Activated CD8-positive, alpha-beta memory T cell treated with anti-CD3 and anti-CD28 coated beads, Interleukin-2, amount 50 U/mL, for 24 hours (primary cell): ENCODE data around the gene BEND5.

Experiments used
- DNase-seq: peaks from one replicate; pipeline ENCODE4 v3.0.0-alpha.2; 2020; ENCODE audit errors: extremely low read depth

BEND5 gene

DNA sequence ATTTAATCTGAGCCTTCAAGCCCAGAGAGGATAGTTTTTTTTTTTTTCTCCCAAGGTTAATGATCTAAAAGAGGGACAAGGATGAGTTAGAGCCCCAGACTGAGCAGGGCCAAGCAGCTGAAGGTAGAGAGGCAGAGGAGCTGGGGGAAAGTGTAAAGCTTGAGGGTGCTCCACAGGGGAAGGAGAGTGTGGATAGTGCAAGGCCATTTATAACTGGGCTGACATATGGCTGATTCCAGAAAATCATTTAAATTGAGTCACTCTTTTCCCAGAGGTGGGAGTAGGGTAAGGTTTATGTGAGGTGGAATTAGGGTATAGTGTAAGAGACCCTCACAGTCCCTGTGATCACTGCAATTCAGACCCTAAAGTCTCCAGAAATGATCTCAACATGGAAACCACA is 55.8 kb downstream of the BEND5 start:
- DNase-seq: no peak

DNA sequence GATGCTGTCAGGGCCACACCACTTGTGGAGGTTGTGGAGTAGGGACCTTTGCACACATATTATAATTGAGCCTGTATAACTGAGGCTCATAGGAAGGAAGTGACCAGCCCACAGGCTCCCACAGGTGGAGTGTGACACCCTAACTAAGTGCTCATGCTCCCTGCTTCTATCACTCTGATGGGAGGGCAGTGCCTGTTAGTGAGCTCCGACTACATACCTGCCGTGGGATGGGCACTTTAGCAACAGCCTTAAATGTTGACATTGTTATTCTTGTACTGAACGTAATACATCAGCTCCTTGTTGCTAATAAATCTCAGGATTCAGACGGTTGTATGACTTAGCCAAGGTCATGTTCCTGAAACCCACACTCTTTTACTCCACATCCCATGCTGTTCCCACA is 58.0 kb downstream of the BEND5 start:
- DNase-seq: no peak

DNA sequence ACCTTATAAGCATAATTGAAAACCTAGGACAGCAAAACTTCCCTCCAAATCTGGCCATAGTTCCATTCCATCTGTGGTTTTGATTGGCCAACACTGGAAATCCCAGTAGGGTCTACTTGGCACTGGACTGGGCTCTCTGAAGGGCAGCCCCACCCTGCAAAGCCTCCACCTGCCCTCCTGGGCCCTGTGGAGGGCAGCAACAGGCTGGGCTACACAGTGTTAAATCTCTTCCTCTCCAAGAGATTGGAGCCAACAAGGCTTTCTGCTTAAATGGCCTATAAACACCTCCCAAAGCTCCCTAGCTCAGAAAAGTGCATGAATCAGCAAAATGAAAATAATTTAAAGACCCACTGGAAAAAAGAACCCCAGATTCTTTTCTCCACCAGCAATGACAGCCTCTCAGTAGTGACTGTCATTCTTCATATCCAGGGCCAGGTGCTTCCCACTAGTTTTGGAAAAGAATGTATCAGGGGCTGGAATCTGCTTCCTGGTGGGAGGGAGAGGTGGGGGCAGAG is 58.5 kb downstream of the BEND5 start:
- DNase-seq: no peak

DNA sequence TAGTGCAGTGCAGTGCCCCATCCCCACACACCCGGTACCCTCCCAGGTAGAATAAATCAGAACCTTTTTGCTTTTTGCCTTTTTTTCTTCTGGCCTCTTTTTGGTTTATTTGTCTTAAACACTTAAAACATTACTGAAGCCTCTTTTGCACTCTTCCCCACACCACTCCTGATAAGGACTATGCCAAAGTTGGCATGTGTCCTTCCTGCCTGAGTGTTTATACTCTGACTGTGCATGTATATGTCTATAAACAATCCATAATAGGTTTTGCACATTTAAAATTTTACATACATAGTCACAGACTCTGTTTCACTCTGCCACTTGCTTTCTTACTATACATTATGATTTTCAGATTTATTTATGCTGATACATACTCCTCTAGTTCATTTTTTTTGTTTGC is 59.6 kb downstream of the BEND5 start:
- DNase-seq: no peak

DNA sequence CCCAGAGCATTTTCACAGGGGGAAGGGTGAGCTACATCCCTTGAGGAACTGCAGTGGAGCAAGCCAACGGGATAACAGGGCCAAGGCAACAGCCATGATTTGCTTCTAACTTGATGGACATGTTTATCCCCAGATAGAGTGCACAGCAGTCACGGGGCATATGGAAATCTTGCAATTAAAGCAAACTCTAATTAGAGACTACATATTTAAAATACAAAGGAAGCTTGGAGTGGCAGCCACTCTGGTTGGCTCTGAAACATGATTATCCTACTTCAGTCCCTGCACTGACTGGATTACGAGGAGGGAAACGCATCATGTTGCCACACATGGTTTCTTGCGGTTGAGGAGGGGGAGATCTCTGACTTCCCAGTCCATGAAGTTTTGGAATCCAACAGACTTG is 60.8 kb downstream of the BEND5 start:
- no peak for DNase-seq

DNA sequence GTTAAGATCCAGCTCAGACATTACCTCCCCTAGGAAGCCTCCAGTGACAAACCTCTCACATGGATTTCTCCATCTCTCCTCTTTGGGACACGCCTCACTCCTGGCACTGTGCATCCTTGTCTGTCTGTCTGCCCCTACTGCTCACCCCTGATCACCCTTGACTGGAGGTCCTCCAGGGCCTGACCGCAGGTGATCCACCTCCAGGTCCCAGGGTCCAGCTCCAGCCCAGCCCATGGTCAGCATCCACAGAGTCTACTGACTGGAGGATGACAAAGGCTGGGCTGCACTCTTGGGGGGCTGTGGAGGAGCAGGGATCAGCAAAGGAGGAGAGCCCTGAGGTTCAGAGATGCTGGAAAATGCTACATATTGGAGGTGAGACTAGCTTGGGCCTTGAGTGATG is 65.8 kb downstream of the BEND5 start:
- no peak for DNase-seq

DNA sequence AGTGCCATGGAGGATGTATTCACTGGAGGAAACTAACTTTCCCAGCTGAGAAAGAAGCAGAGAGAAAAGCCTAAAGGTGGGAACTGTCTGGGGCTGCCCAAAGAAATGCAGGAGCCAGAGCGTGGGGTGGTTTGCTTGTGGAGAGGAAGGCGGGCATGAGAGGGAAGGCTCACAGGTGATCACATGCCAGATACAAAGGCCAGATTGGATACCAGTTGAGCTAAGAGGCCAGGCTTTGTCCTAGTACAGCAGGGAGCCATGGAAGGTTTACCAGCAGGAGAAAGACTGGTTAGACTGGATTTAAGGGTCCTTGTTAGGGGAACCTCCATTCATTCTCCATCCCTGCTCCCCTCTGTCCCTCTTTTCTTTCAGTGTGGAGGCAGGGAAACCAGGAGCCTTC is 66.4 kb downstream of the BEND5 start:
- no peak for DNase-seq

DNA sequence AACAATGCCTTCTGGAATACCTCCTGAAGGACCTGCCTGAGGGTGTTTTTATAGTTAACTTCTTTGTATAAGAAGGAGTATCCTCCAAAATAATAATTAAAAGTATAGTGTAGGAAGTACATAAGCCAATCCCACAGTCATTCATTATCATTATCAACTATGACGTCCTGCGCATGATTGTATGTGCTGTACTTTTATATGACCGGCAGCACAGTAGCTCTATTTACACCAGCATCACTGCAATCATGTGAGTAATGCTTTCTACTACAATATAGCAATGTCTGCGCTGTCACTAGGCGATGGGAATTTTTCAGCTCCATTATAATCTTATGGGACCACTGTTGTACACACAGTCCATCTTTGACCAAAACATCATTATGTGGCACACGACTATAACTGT is 72.0 kb downstream of the BEND5 start:
- DNase-seq: no peak

DNA sequence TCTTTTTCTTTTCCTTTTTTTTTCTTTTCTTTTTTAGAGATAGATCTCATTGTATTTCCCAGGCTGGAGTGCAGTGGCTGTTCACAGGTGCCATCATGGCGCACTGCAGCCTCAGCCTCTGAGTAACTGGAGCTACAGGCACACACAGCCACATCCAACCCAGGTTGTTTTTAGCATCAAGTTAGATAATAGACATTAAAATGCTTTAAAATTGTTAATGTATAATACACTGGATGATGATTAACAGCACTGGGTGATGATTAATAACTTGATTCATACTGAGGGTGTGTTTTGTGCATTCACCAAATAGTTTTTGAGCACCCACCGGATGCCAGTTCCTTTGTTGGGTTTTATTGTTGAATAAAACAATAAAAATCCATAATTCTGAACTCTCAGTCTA is 75.2 kb downstream of the BEND5 start:
- DNase-seq: no peak

DNA sequence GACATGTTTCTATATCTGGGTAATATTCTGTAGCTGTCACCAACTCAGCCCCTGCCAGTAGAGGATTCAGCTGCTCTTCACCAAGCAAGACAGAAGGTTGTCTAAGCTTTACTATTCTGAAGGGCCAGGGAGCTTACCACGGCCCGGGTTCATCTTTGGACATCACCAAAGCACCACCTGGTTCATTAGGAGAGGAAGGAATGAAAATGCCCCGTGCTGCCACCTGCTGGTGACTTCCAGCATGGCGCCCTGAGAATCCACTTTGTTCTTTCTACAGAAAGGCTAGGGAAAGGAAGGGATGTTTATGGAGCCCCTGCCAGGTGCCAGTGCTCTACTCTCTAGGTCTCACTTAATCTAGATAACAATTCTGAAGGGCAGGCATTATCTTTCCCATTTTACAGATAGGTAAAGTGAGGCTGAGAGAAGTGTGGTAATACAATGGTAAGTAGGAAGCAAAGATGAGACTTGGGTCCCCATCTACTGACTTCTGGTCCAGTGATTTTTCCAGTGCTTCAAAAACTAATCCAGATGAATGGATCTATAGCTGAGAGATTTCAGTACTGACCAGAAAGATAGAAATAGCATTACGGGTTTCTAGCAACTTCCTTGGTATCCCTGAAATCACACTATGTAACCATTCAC is 79.5 kb downstream of the BEND5 start:
- peak; percentile 13 for DNase-seq

DNA sequence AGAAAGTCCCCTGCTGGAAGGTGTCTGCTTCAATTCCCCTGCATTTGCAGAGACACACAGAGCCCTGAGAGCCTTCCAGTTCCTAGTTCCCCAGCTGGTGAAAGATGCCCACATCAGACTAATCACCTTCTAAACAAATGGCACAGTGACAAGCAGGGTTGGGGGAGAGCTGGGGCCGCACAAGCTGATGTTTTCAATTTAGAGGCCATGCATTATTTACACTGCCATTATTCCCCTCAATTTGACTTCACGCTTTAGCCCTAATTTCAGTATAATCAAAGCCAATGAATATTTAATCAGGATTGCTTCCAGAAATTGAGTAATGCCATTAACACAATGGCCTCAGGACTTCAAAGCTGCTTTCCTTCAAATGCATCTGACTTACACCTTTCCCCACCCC is 81.5 kb downstream of the BEND5 start:
- DNase-seq: no peak

DNA sequence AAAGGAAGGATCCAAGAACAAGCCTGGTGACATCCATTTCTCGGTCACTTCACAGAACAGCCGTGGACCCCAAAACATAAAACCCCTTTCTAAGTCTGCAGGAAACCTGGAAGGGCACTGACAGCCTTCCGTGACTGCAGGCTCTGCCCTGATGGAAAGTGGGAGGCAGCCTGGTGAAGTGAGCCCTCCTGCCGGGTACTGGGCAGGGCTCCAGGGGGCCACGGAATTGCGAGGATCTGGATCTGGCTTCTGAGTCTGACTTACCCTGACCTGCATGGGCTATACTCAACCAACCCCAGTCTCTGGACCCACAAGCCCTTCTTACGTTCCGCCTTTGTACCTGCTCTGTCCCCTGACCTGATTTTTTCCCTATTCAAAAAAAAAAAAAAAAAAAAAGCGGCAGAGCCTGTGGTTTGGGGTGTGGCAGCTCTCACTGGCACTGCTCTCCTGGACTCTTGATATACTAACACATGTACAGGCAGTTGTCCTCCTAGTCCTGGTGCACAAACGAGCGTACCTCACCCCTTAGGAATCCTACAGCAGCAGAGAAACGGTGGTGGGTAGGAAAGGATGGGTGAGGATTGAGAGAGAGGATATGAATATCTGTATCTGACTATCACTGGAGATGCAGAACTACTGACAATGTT is 82.9 kb downstream of the BEND5 start:
- no peak for DNase-seq

DNA sequence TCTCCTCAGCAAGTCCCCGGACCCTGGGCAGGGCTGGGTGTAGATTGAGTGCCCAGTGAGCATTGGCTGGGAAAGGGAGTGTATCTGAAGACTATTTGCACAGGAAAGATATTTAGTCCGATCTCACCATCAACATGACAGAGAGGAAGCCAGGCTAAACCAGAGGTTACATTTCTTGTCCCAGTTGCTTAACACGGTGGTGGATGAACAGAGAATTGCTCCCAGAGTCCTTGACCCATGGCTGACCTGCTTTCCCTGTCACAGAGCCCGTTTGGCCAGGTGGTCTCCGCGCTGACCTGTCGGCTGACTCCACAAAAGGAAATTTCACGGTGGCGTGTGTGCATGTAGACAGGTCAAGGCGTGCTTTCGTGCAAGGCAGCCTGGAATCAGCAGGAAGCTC is 83.5 kb downstream of the BEND5 start:
- DNase-seq: no peak

DNA sequence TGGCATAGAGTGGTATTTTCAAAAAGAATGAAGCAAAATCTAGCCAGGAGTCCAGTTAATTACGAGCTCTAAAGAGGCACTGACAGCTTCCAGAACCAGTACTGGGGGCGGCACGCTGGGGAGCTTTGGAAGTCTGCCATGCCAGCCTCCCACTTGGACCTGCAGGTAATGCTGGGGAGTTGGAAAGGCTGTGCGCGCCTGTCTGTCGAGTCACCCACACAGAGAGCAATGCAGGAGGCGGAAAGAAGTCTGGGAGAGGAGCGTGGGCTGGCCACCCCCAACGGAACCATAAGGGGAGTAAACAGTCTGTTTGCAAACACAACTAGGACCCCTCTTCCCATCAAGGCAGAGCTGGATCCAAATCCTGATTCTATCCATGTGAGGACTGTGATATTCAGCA is 84.5 kb downstream of the BEND5 start:
- DNase-seq: no peak

DNA sequence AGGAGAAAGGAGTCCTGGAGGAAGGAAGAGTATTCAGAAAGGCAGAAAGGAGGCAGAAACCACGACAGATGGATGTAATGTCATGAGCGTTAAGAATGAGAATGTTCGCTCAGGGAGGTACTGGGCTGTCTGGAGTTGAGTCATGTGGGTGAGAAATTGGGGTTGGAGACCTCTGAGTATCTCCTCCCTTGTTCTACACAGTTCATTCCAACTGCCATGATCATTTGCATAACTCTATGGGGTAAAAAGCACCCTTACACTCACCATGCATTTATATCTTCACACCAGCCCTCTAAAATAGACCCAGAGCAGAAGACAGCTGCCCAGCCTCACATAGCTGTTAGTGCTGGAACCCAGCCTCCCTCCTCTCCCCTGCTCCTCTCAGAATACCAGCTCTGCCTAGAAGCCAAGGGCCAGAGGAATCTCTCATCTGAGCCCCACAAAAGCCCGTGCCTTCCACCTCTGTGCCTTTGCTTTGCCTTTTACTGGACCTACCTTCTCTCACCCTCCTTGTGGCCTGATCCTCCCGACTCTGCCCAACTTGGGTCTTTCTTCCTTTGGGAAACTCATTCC is 85.2 kb downstream of the BEND5 start:
- no peak for DNase-seq

DNA sequence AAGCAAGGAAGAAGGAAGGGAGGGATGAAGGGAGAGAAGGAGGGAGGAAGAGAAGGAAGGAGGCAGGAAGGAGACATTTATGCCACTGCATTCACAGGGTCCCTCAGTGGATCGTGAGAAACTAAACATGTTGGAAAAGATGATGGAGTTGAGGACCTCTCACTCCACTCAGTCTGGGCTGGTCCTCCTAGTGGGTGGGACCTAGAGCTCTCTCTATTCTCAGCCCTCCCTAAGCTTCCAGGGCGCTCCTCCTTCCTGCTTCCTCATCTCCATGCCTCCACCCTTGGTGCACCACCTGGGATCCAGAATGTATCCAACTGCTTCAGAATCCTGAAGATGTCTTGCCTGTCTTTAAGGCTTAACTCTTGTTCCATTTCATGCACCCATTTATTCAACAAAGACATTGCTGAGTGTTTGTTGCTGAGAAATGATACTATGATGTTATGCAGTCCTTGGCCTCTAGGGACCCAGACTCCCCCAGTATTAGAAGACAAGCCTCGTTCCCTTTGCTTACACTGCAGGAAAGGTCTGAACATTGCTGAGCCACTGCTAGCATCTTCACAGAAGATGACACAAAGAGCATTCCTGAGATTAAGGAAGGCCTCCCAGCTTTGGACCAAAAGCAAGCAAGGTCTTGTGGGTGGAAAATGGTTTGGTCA is 88.5 kb downstream of the BEND5 start:
- no peak for DNase-seq

DNA sequence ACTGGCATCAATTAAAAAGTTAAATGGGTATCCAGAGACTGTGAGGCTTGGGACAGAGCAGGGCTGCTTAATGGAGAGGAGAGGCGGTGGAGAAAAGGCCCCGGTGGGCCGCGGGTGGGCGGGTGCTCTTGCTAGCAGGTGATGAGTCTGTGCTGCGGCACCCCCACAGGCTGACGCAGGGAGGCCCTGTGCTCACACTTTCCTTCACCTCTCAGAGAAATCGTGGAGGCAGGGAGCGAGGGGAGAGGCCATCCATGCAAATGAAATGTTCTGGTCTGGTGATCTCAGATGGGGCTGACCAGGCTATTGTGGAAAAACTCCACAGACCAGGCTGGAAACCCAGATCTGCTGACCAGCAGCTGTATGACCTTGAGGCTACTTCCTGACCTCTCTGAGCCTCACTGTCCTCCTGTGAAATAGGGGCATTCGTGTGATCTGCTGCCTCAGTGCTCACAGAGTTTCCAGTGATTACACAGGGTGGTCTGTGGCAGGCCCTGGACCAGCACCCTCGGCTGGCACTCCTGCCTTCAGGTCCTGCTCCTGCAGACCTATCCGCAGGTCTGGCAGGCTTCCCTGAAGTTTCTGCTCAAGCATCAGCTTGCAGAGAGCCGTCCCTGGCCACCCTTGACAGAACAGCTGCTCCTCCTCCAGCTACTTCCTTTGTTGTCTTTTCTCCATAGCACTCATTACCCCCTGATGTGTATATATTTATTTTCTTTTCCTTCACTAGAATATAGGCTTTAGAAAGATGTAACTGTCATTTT is 89.2 kb downstream of the BEND5 start:
- DNase-seq: no peak

DNA sequence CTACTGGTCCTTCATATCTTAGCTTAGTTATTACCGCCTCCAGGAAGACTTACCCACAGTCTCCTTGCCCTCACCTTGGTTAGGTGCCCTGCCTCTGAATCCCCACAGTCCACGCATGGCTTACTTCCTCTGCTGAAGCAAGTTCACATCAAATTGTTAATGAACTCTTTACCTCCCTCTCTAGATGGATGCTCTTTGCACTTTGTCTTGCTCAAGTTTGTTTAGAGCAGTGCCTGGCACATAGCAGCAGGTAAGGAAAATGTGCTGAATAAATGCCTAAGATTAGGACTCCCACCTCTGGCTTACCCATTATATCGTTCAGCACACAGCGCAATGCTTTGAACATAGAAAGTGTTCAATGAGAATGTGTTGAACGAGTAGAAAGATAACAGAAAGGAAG is 90.5 kb downstream of the BEND5 start:
- DNase-seq: no peak

DNA sequence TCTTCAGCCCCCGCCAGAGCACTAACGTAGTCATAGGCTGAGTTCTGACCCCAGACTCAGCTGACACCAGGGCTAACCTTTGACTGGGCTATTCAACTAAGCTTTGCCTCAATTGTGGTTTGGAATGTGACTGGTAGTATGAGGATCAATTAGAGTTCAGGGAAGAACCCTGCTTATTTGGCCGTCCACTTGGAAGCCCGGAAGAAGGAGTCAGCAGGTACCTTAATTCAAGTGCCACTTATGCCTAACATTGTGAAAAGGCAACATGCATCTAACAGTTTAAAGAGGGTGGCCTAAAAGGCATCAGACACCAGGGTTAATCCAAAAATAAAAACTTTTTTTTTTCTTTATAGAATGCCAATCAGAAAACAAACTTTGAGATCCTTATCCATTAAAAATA is 92.3 kb downstream of the BEND5 start:
- no peak for DNase-seq

DNA sequence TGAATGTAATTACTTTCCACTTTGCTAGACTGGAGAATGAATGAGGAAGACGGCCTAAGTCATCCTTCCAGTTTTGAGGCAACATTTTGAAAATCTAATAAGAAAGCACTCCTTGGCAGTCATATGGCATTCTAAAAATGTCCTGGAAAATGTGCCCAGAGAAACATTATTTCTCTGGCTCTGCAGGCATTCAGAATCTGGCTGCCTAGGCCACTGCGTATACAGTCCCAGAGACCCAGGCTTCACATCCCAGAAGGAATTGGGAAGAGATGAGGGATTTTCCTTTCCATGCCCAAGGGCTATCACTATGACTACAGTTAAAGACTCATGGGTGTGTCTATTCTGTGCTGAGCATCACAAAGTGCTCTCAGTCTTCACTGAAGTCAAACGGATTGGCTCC is 92.9 kb downstream of the BEND5 start:
- DNase-seq: no peak

DNA sequence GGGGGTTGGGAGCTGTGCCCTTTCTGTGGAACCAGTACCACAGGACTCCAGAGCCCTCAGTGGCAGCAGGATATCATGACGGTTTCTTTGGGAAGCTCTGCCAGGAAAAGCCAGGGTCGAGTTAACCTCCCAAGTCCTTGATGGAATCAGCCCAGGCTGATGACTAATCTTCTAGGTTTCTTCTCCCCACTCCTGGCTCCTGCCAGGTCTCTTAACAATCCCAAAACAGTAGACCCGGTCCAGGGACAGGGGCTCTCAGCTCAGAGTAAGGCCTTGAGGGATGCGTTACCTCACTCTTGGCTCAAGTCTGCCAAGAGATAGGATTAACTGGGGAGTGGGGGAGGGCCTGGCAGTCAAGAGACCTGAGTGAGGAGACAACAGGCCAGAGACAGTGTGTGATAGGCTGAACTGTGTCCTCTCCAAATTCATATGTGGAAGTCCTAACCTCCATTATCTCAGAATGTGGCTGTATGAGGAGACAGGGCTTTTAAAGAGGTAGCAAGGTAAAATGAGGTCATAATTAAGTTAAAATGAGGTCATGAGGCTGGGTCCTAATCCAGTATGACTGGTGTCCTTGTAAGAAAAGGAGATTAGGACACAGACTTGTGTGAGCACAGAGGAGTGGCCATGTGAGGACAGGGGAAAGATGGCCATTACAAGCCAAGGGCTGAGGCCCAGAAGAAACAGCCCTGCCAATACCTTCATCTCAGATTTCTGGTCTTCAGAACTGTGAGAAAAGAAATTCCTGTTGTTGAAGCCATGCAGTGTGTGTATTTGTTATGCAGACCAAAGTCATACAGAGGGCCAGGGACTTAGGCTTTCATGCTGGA is 95.0 kb downstream of the BEND5 start:
- no peak for DNase-seq
